IMR-90 (cell line): ENCODE data around the gene SLC35E3. TPM values are rescaled to one million over a fixed set of nuclear protein-coding genes. Genes with fewer than 3 reads are reported as not detected.

Source experiments
- ATAC-seq: fragments of 200-7000 bp; cut with Tn5 transposase; 2 replicates; pipeline ENCODE4 v1.9.1; 2020; ENCODE audit warnings: low read depth, mild to moderate bottlenecking, moderate library complexity
- BruUV-seq: library from RNA; stranded (reverse); fragments of 400-500 nt; replicated peaks from 2 replicates; lab custom pipeline; 2021; lab: Mats Ljungman, UMichigan
- CTCF ChIA-PET: fragments of 300-600 bp; formaldehyde crosslinking; extraction: SDS; loops from one replicate; lab custom pipeline; 2021; ENCODE audit warnings: antibody characterized with exemption; lab: Yijun Ruan, JAX
- POLR2A ChIA-PET: fragments of 300-600 bp; sonication (Branson Sonifier 250); formaldehyde crosslinking; loops from one replicate; lab custom pipeline; 2022; ENCODE audit warnings: antibody characterized with exemption; ENCODE audit not compliant: unreplicated experiment; lab: Charles Lee
- DNase-seq: peaks from one replicate; pipeline ENCODE4 v3.0.0; 2013
- H2AFZ ChIP-seq: replicated peaks from 2 replicates; pipeline ENCODE3; 2013; ENCODE audit warnings: low read length, mild to moderate bottlenecking; ENCODE audit not compliant: poor library complexity
- H2AK5ac ChIP-seq: 2 replicates; pipeline ENCODE4 v1.6.1; 2013; ENCODE audit warnings: low read depth, low read length, inconsistent platforms
- H2AK9ac ChIP-seq: replicated peaks from 2 replicates; pipeline ENCODE3; 2013; ENCODE audit warnings: mild to moderate bottlenecking, low read depth, low read length, moderate library complexity; ENCODE audit not compliant: poor library complexity
- H2BK120ac ChIP-seq: 2 replicates; pipeline ENCODE4 v1.6.1; 2013; ENCODE audit warnings: low read depth, low read length, inconsistent platforms
- H2BK15ac ChIP-seq: 3 replicates; pipeline ENCODE4 v1.6.1; 2013; ENCODE audit warnings: low read depth, low read length, inconsistent platforms
- H2BK20ac ChIP-seq: 2 replicates; pipeline ENCODE4 v1.6.1; 2013; ENCODE audit warnings: low read depth, mild to moderate bottlenecking, inconsistent platforms, low read length, moderate library complexity
- H2BK5ac ChIP-seq: 2 replicates; pipeline ENCODE4 v1.6.1; 2013; ENCODE audit warnings: mild to moderate bottlenecking, low read depth, low read length, inconsistent platforms; ENCODE audit not compliant: poor library complexity, severe bottlenecking
- H3K14ac ChIP-seq: replicated peaks from 2 replicates; pipeline ENCODE4 v1.6.1; 2013; ENCODE audit warnings: low read depth, low read length, inconsistent platforms
- H3K18ac ChIP-seq: 2 replicates; pipeline ENCODE4 v1.6.1; 2013; ENCODE audit warnings: low read depth, low read length, control low read depth
- H3K23ac ChIP-seq: 2 replicates; pipeline ENCODE4 v1.6.1; 2013; ENCODE audit warnings: low read depth, low read length, inconsistent platforms
- H3K27ac ChIP-seq: 2 replicates; pipeline ENCODE4 v1.5.1; 2013; ENCODE audit warnings: mild to moderate bottlenecking, control low read depth, low read length; ENCODE audit not compliant: insufficient read depth
- H3K27me3 ChIP-seq: 2 replicates; pipeline ENCODE4 v1.6.1; 2013; ENCODE audit warnings: low read length; ENCODE audit not compliant: control insufficient read depth, insufficient read depth
- H3K36me3 ChIP-seq: 2 replicates; pipeline ENCODE4 v1.6.1; 2013; ENCODE audit warnings: low read length, mixed read lengths; ENCODE audit not compliant: control insufficient read depth, insufficient read depth
- H3K4ac ChIP-seq: 2 replicates; pipeline ENCODE4 v1.6.1; 2013; ENCODE audit warnings: low read depth, low read length, inconsistent platforms
- H3K4me1 ChIP-seq: 2 replicates; pipeline ENCODE4 v1.6.1; 2013; ENCODE audit warnings: low read length, mixed read lengths; ENCODE audit not compliant: control insufficient read depth, insufficient read depth
- H3K4me2 ChIP-seq: 2 replicates; pipeline ENCODE4 v1.6.1; 2013; ENCODE audit warnings: low read depth, mild to moderate bottlenecking, control low read depth, low read length, moderate library complexity
- H3K4me3 ChIP-seq: 2 replicates; pipeline ENCODE4 v1.5.1; 2013; ENCODE audit warnings: low read depth, mild to moderate bottlenecking, control low read depth, low read length, moderate library complexity; ENCODE audit not compliant: insufficient read depth
- H3K56ac ChIP-seq: 2 replicates; pipeline ENCODE4 v1.6.1; 2013; ENCODE audit warnings: low read length, inconsistent platforms; ENCODE audit not compliant: insufficient read depth; ENCODE audit errors: extremely low read depth
- H3K79me1 ChIP-seq, 2 experiments: 2 replicates each; pipeline ENCODE4 v1.6.1; 2013; ENCODE audit warnings: low read length in 2 of 2, inconsistent platforms in 1 of 2, low read depth in 1 of 2
- H3K9ac ChIP-seq: 2 replicates; pipeline ENCODE4 v1.6.1; 2013; ENCODE audit warnings: low read depth, low read length, control low read depth
- H3K9me1 ChIP-seq: 2 replicates; pipeline ENCODE4 v1.6.1; 2013; ENCODE audit warnings: low read length, inconsistent platforms; ENCODE audit not compliant: insufficient read depth
- H3K9me3 ChIP-seq: 2 replicates; pipeline ENCODE4 v1.6.1; 2013; ENCODE audit warnings: low read length; ENCODE audit not compliant: control insufficient read depth, insufficient read depth
- H4K20me1 ChIP-seq: 2 replicates; pipeline ENCODE4 v1.6.1; 2013; ENCODE audit warnings: low read length, inconsistent platforms; ENCODE audit not compliant: insufficient read depth
- H4K5ac ChIP-seq: 2 replicates; pipeline ENCODE4 v1.6.1; 2013; ENCODE audit warnings: mild to moderate bottlenecking, low read depth, low read length, control low read depth
- H4K8ac ChIP-seq, 2 experiments: 2 replicates each; pipeline ENCODE4 v1.6.1; 2013; ENCODE audit warnings: low read depth in 2 of 2, low read length in 2 of 2, control low read depth in 1 of 2, inconsistent platforms in 1 of 2
- H4K91ac ChIP-seq: 2 replicates; pipeline ENCODE4 v1.6.1; 2013; ENCODE audit warnings: low read depth, low read length, inconsistent platforms; ENCODE audit not compliant: insufficient read depth
- BHLHE40 ChIP-seq: fragments of 150-350 bp; IDR thresholded peaks from 2 replicates; pipeline ENCODE4 v1.6.1; 2016; ENCODE audit warnings: mild to moderate bottlenecking, low read depth, low read length
- CEBPB ChIP-seq: IDR thresholded peaks from 2 replicates; pipeline ENCODE4 v1.6.1; 2012; ENCODE audit warnings: low read depth, low read length, improper control_type of control experiment
- FOS ChIP-seq: fragments of 150-350 bp; IDR thresholded peaks from 2 replicates; pipeline ENCODE4 v1.6.1; 2016; ENCODE audit warnings: low read depth, low read length
- MAFK ChIP-seq: IDR thresholded peaks from 2 replicates; pipeline ENCODE4 v1.6.1; 2012; ENCODE audit warnings: low read depth, low read length, improper control_type of control experiment
- MAZ ChIP-seq: IDR thresholded peaks from 2 replicates; pipeline ENCODE4 v1.6.1; 2012; ENCODE audit warnings: low read depth, mild to moderate bottlenecking, low read length, improper control_type of control experiment, moderate library complexity, borderline replicate concordance
- NFE2L2 ChIP-seq: fragments of 150-350 bp; IDR thresholded peaks from 2 replicates; pipeline ENCODE4 v1.6.1; 2016; ENCODE audit warnings: low read depth, mild to moderate bottlenecking, low read length
- POLR2A ChIP-seq: IDR thresholded peaks from 2 replicates; pipeline ENCODE4 v1.6.1; 2012; ENCODE audit warnings: mild to moderate bottlenecking, low read depth, low read length
- RAD21 ChIP-seq: IDR thresholded peaks from 2 replicates; pipeline ENCODE4 v1.6.1; 2012; ENCODE audit warnings: low read length, improper control_type of control experiment
- RFX5 ChIP-seq: IDR thresholded peaks from 2 replicates; pipeline ENCODE4 v1.8.0; 2012; ENCODE audit warnings: low read depth, mild to moderate bottlenecking, low read length, moderate library complexity
- SMC3 ChIP-seq: fragments of 150-350 bp; IDR thresholded peaks from 2 replicates; pipeline ENCODE4 v1.6.1; 2016; ENCODE audit warnings: low read depth, mild to moderate bottlenecking, antibody characterized with exemption, low read length, moderate library complexity
- USF2 ChIP-seq: fragments of 150-350 bp; IDR thresholded peaks from 2 replicates; pipeline ENCODE4 v1.6.1; 2017; ENCODE audit warnings: mild to moderate bottlenecking, antibody characterized with exemption, low read length, low read depth
- WGBS, 2 experiments: methylation state at CpG; one replicate each; pipeline versions ENCODE4 v1.1.5 to v1.1.7; 2013; ENCODE audit warnings: missing lambda C conversion rate in 2 of 2; ENCODE audit not compliant: insufficient read length in 1 of 2; ENCODE audit errors: extremely low coverage in 2 of 2; 5-methylcytosine and 5-hydroxymethylcytosine counted together
- dilution Hi-C: fragments of 300-500 bp; cut with HindIII; formaldehyde crosslinking; loops from one replicate; pipeline ENCODE4 v1.14.3; 2018; ENCODE audit warnings: low sequenced_read_pairs; ENCODE audit not compliant: unreplicated experiment
- in situ Hi-C: fragments of 300-500 bp; cut with MboI; formaldehyde crosslinking; loops from 3 replicates; pipeline ENCODE4 v1.14.3; 2019; ENCODE audit warnings: low sequenced_read_pairs, inconsistent platforms, mixed read lengths
- intact Hi-C: fragments of 100-400 bp; cut with micrococcal nuclease; formaldehyde crosslinking; loops from 2 replicates; pipeline ENCODE4 v1.10.0; 2022
- polyA plus RNA-seq, 3 experiments: library from polyadenylated mRNA; depleted of rRNA; stranded (reverse); fragments of >200 nt; gene quantifications; 2 replicates each; pipeline ENCODE4 v1.2.3, GENCODE V29; 2012; ENCODE audit warnings: low replicate concordance in 1 of 3
- total RNA-seq: library from RNA; depleted of rRNA; stranded (reverse); fragments of >200 nt; gene quantifications from 2 replicates; pipeline ENCODE4 v1.2.3, GENCODE V29; 2012
- TF ChIP-seq, protein P1 (sequence below): conservative IDR thresholded peaks from 2 replicates; pipeline ENCODE4 v1.5.1; 2012; ENCODE audit warnings: mild to moderate bottlenecking, low read depth, low read length, improper control_type of control experiment
- TF ChIP-seq, protein P2 (sequence below): fragments of 150-350 bp; IDR thresholded peaks from 2 replicates; pipeline ENCODE4 v1.6.1; 2016; ENCODE audit warnings: low read depth, mild to moderate bottlenecking, low read length, moderate library complexity, borderline replicate concordance

The SLC35E3 gene
- total and polyA plus RNA-seq, 2 of the 4 experiments (the other 2 are of a cell fraction) = 3.6 to 5.1 TPM

DNA sequence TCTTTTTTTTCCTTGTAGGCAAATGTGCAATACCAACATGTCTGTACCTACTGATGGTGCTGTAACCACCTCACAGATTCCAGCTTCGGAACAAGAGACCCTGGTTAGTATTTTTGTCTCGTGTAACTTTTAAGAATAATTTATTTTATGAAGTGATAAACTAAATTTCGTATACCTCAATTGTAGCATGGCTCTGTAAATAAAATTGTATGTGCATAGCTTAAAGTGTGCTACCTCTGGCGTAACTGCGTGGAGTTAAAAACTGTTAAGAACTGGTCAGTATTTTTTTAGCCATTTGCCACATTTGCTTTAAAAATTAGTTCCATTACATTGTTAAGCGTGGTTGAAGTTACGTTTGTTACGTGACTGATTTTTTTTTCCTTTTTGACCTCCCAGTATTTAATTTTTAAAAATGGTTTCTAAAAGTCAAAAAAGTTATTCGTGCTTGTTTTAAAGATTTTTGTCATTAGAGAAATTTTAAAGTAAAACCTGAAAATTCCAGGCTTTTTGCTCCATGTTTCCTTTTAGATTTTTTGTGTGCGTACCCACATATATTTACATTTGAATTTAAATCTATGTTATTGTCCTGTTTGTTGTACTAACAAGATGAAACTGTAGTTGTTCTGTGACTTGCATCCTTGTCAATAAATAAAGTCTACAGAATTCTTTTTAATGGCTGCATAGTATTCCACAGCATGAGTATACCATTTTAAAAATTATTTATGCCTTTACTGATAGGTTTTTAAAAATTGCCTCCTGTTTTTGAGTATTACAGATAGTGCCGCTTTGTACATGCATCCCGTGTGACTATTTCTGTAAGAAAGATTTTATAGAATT is 63.4 kb downstream of the SLC35E3 start:
- peak overlapping the region; percentile 56 for H3K18ac ChIP-seq
- dilution Hi-C loops = no loop called here
- H3K4me2 ChIP-seq = peak overlapping the region; percentile 68
- H2AK9ac ChIP-seq = peak overlapping the region; percentile 47
- peaks cover 14 to 16% of the 10 kb centered on the region in 2 experiments for H3K79me1 ChIP-seq
- ChIA-PET CTCF (interaction anchor here (0.5 kb wide), 1 partner anchor 266 kb away, joined by 4 read pairs; no protein-coding TSS in a partner anchor), POLR2A (interaction anchor here (0.7 to 1.2 kb wide), 4 partner anchors 7 to 199 kb away, joined by 3 to 9 read pairs (median 4); partner anchors contain the start of genes RAP1B and SLC35E3)
- peak overlapping the region; percentile 87 for H3K4ac ChIP-seq
- peak overlapping the region; percentile 100 for H3K9ac ChIP-seq
- H4K20me1 ChIP-seq = peaks cover 22% of the 10 kb centered on the region
- no peaks in the 10 kb centered on the region for H3K27me3 ChIP-seq
- peak overlapping the region; percentile 45; the same call in 2 of the 3 replicates for H2BK15ac ChIP-seq
- BruUV-seq = TSS peak; percentile 72
- peak overlapping the region; percentile 92 for H3K23ac ChIP-seq
- in situ Hi-C loops = no loop called here
- no peak overlapping the region for H2AFZ ChIP-seq
- H3K4me1 ChIP-seq = peaks cover 2% of the 10 kb centered on the region; the same call in 1 of the 2 replicates
- H3K56ac ChIP-seq = peak overlapping the region; percentile 78
- peak overlapping the region; percentile 100 for H3K27ac ChIP-seq
- peaks cover 22% of the 10 kb centered on the region for H3K36me3 ChIP-seq
- H3K14ac ChIP-seq = peak overlapping the region; percentile 92
- peak overlapping the region; percentile 80 for H4K5ac ChIP-seq
- H2BK20ac ChIP-seq = peak overlapping the region; percentile 50; the same call in 1 of the 2 replicates
- DNase-seq = no peak
- peak overlapping the region; percentile 75 for H2BK120ac ChIP-seq
- H2BK5ac ChIP-seq = peak overlapping the region; percentile 99
- H3K4me3 ChIP-seq = peak overlapping the region; percentile 96
- peak overlapping the region; percentile 67; the same call in 1 of the 2 replicates for H2AK5ac ChIP-seq
- no CpG with 5 or more reads among the region's 12 CpGs for whole genome bisulfite sequencing, 2 experiments
- no peaks in the 10 kb centered on the region for H3K9me3 ChIP-seq
- H4K91ac ChIP-seq = peak overlapping the region; percentile 77
- no peaks in the 10 kb centered on the region; the same call in 1 of the 2 replicates for H3K9me1 ChIP-seq
- ATAC-seq = no peak; the same call in 1 of the 2 replicates
- H4K8ac ChIP-seq = peak overlapping the region; percentile 51 to 97; a peak in 3 of 4 replicates
- intact Hi-C loops = loop anchor here (5.0 to 10.0 kb wide), 3 partner anchors 77 to 767 kb away; partner anchors contain the start of gene IL26
- no peak for TF ChIP-seq MAZ
- no peak for TF ChIP-seq POLR2A
- TF ChIP-seq MAFK = no peak
- TF ChIP-seq, protein P1, sequence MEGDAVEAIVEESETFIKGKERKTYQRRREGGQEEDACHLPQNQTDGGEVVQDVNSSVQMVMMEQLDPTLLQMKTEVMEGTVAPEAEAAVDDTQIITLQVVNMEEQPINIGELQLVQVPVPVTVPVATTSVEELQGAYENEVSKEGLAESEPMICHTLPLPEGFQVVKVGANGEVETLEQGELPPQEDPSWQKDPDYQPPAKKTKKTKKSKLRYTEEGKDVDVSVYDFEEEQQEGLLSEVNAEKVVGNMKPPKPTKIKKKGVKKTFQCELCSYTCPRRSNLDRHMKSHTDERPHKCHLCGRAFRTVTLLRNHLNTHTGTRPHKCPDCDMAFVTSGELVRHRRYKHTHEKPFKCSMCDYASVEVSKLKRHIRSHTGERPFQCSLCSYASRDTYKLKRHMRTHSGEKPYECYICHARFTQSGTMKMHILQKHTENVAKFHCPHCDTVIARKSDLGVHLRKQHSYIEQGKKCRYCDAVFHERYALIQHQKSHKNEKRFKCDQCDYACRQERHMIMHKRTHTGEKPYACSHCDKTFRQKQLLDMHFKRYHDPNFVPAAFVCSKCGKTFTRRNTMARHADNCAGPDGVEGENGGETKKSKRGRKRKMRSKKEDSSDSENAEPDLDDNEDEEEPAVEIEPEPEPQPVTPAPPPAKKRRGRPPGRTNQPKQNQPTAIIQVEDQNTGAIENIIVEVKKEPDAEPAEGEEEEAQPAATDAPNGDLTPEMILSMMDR = no peak
- no peak for TF ChIP-seq USF2
- no peak for TF ChIP-seq NFE2L2
- no peak for TF ChIP-seq RAD21
- TF ChIP-seq, protein P2, sequence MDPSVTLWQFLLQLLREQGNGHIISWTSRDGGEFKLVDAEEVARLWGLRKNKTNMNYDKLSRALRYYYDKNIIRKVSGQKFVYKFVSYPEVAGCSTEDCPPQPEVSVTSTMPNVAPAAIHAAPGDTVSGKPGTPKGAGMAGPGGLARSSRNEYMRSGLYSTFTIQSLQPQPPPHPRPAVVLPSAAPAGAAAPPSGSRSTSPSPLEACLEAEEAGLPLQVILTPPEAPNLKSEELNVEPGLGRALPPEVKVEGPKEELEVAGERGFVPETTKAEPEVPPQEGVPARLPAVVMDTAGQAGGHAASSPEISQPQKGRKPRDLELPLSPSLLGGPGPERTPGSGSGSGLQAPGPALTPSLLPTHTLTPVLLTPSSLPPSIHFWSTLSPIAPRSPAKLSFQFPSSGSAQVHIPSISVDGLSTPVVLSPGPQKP = no peak
- no peak for TF ChIP-seq CEBPB
- no peak for TF ChIP-seq SMC3
- TF ChIP-seq RFX5 = no peak
- TF ChIP-seq FOS = no peak
- no peak for TF ChIP-seq BHLHE40
